Measurements from ENCODE around the gene GRAMD4.

GRAMD4 gene

DNA sequence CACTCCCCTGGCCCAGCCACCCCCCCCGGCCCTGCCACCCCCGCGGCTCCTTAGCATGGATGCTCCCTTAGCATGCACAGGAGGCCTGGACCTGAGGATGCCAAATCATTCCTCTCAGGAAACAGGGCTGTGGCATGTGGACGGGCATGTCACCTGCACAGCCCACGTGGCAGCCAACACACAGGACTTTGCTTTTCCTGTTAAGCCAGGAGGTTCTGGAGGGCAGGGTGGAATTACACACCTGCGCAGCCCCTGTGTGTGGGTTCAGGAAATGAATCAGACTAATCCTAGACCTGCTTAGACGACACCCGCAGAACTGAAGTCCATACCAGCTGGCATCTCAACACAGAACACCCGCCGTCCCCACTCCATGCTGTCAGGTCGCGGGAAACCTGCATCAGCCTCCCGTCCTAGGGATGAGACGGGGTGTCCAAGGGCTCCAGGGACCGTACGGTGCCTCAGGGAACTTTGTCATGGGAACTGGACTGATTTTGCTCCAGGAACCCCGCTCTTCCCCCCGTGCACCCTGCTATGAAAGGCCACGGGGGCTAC is 107.7 kb downstream of the GRAMD4 start:
- DNase-seq = no peak

DNA sequence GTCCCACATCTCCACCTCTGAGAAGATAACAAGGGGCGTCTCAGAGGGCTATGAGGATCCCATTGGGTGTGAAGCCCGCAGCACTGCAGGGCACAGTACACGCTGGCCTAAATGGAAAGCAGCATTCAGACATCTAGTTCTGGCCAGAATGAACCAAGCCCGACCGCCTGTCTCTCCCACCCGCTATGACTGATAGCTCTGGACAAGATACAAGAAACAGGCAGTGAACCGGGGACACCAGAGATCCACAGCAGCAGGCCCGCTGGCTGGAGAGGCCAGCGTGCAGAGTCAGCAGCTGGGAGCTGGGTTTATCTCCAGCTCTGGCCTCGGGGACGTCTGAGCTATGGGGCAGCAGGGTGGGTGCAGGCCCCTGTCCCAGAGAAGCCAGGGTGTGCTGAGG is 108.3 kb downstream of the GRAMD4 start:
- no peak for DNase-seq
